HL-60 (cell line): ENCODE results near the gene DAZAP1.

Experiments
- DNase-seq, 2 experiments: peaks; one replicate each; pipeline ENCODE4 v3.0.0-alpha.2; 2010 to 2020; ENCODE audit warnings: low read depth in 1 of 2, low spot score in 1 of 2
- H3K27ac ChIP-seq: fragments of 250-450 bp; sonication (Bioruptor Pico); replicated peaks from 2 replicates; pipeline ENCODE4 v1.5.1; 2020; ENCODE audit warnings: mild to moderate bottlenecking, moderate library complexity
- H3K27me3 ChIP-seq: fragments of 250-450 bp; sonication (Bioruptor Pico); 2 replicates; pipeline ENCODE4 v1.5.1; 2021; ENCODE audit warnings: mild to moderate bottlenecking, moderate library complexity; ENCODE audit not compliant: insufficient read depth, poor library complexity, severe bottlenecking
- H3K4me3 ChIP-seq: replicated peaks from 2 replicates; pipeline ENCODE4 v1.5.1; 2011; ENCODE audit warnings: mild to moderate bottlenecking, control low read depth, low read length; ENCODE audit not compliant: insufficient read depth
- CTCF ChIP-seq: IDR thresholded peaks from one replicate; pipeline ENCODE4 v1.5.1; 2011; ENCODE audit warnings: low read length, control low read depth, inconsistent platforms; ENCODE audit not compliant: insufficient read depth
- GABPA ChIP-seq: IDR thresholded peaks from 2 replicates; pipeline ENCODE4 v1.6.1; 2012; ENCODE audit warnings: low read depth
- POLR2AphosphoS5 ChIP-seq: IDR thresholded peaks from 2 replicates; pipeline ENCODE4 v1.6.1; 2012; ENCODE audit warnings: low read depth
- REST ChIP-seq: IDR thresholded peaks from 2 replicates; pipeline ENCODE4 v1.6.1; 2012; ENCODE audit warnings: low read depth; ENCODE audit not compliant: insufficient replicate concordance
- SPI1 ChIP-seq: IDR thresholded peaks from 2 replicates; pipeline ENCODE4 v1.6.1; 2012; ENCODE audit warnings: low read depth, mild to moderate bottlenecking, borderline replicate concordance

DAZAP1 gene

GRCh38 chr19:1431759-1432506, 24.5 kb downstream of the DAZAP1 start:
- no peaks in the 10 kb centered on the region for H3K27me3 ChIP-seq
- no peak for DNase-seq
- TF ChIP-seq GABPA (no peak), POLR2AphosphoS5 (peak; percentile 39; the same call in 1 of the 2 replicates)
- H3K4me3 ChIP-seq, result no peak overlapping the region
- H3K27ac ChIP-seq, result no peak overlapping the region

GRCh38 chr19:1432507-1432887, 25.1 kb downstream of the DAZAP1 start:
- no peaks in the 10 kb centered on the region for H3K27me3 ChIP-seq
- H3K4me3 ChIP-seq, result no peak overlapping the region
- no peak overlapping the region for H3K27ac ChIP-seq
- TF ChIP-seq GABPA (no peak), SPI1 (no peak), CTCF (no peak), POLR2AphosphoS5 (no peak), REST (no peak)
- no peak for DNase-seq

- peak; percentile 15; the same call in 1 of the 2 replicates for TF ChIP-seq POLR2AphosphoS5
- no peak for TF ChIP-seq REST
- no peak for TF ChIP-seq GABPA
- no peak for DNase-seq
- H3K27ac ChIP-seq, result no peak overlapping the region
- no peaks in the 10 kb centered on the region for H3K27me3 ChIP-seq
- no peak overlapping the region for H3K4me3 ChIP-seq
These were observed 26.0 kb downstream of the DAZAP1 start for GRCh38 chr19:1433119-1434039.

GRCh38 chr19:1434040-1434366, 26.6 kb downstream of the DAZAP1 start:
- no peaks in the 10 kb centered on the region for H3K27me3 ChIP-seq
- DNase-seq, result no peak
- TF ChIP-seq GABPA (no peak), CTCF (no peak), SPI1 (no peak)
- H3K27ac ChIP-seq, result no peak overlapping the region
- no peak overlapping the region for H3K4me3 ChIP-seq
